Measurements from ENCODE around the gene KAT2A.
"Not testable (repeated sequence)": the region's sequence is repeated elsewhere in the genome, so short reads cannot be mapped to it uniquely, and the experiment has no call there.

The KAT2A gene

GRCh38 chr17:42120770-42121769 lies at the start of gene KAT2A:
Gene KAT2A, minus strand, starts transcription at chr17:42121367. Its CDS starts 63 bp downstream, at chr17:42121304.
- DNase-seq (ENCODE audit: low spot score) = peak; percentile 82

GRCh38 chr17:42169351-42169750 lies 48.2 kb upstream of the KAT2A start:
- DNase-seq (ENCODE audit: low spot score) = no peak

GRCh38 chr17:42167807-42168206 lies 46.6 kb upstream of the KAT2A start:
- no peak for DNase-seq (ENCODE audit: low spot score)

- no peak for DNase-seq (ENCODE audit: low spot score)
These were observed 45.1 kb upstream of the KAT2A start for GRCh38 chr17:42166196-42166763.

GRCh38 chr17:42165751-42166150 lies 44.6 kb upstream of the KAT2A start:
- no peak for DNase-seq (ENCODE audit: low spot score)

- no peak for DNase-seq (ENCODE audit: low spot score)
These were observed 42.7 kb upstream of the KAT2A start for GRCh38 chr17:42163696-42164407.

- no peak for DNase-seq (ENCODE audit: low spot score)
These were observed 41.9 kb upstream of the KAT2A start for GRCh38 chr17:42163113-42163512.

- no peak for DNase-seq (ENCODE audit: low spot score)
These were observed 39.4 kb upstream of the KAT2A start for GRCh38 chr17:42160531-42160910.

- DNase-seq (ENCODE audit: low spot score) = no peak
These were observed 38.8 kb upstream of the KAT2A start for GRCh38 chr17:42159796-42160530.

GRCh38 chr17:42155614-42156045 lies 34.5 kb upstream of the KAT2A start:
- no peak for DNase-seq (ENCODE audit: low spot score)

- DNase-seq (ENCODE audit: low spot score) = peak; percentile 35
These were observed 33.0 kb upstream of the KAT2A start for GRCh38 chr17:42153919-42154742.

- DNase-seq (ENCODE audit: low spot score) = no peak
These were observed 25.9 kb upstream of the KAT2A start for GRCh38 chr17:42146911-42147607.

GRCh38 chr17:42143138-42143537 lies 22.0 kb upstream of the KAT2A start:
- peak; percentile 56 for DNase-seq (ENCODE audit: low spot score)

GRCh38 chr17:42142371-42142896 lies 21.3 kb upstream of the KAT2A start:
- DNase-seq (ENCODE audit: low spot score) = peak; percentile 71

- no peak for DNase-seq (ENCODE audit: low spot score)
These were observed 20.2 kb upstream of the KAT2A start for GRCh38 chr17:42141382-42141781.

- not testable (repeated sequence) for DNase-seq (ENCODE audit: low spot score)
These were observed 19.5 kb upstream of the KAT2A start for GRCh38 chr17:42140690-42141089.

- DNase-seq (ENCODE audit: low spot score) = no peak
These were observed 17.8 kb upstream of the KAT2A start for GRCh38 chr17:42138749-42139492.

- no peak for DNase-seq (ENCODE audit: low spot score)
These were observed 15.5 kb upstream of the KAT2A start for GRCh38 chr17:42136654-42137051.
